GM12874 (cell line): Measurements from ENCODE around the gene KIAA1328.

Experiments used
- CTCF ChIP-seq: IDR thresholded peaks from 2 replicates; pipeline ENCODE4 v1.5.1; 2011; ENCODE audit warnings: low read depth, mild to moderate bottlenecking, control low read depth, low read length, moderate library complexity; ENCODE audit not compliant: insufficient read depth

The KIAA1328 gene

GRCh38 chr18:37033419-37033818 is 204.5 kb downstream of the KIAA1328 start:
- TF ChIP-seq CTCF: no peak

GRCh38 chr18:37042381-37042780 is 213.5 kb downstream of the KIAA1328 start:
- no peak for TF ChIP-seq CTCF

GRCh38 chr18:37055137-37055802 is 226.3 kb downstream of the KIAA1328 start:
- TF ChIP-seq CTCF: no peak

- TF ChIP-seq CTCF: no peak
Measured at GRCh38 chr18:37064187-37064586, 235.3 kb downstream of the KIAA1328 start.

GRCh38 chr18:37065254-37065653 is 236.3 kb downstream of the KIAA1328 start:
- TF ChIP-seq CTCF: no peak

GRCh38 chr18:37084912-37085311 is 256.0 kb downstream of the KIAA1328 start:
- no peak for TF ChIP-seq CTCF

GRCh38 chr18:37085362-37085761 is 256.4 kb downstream of the KIAA1328 start:
- no peak for TF ChIP-seq CTCF
